HG03432 (cell line): ENCODE results near the gene ZNF429.
"Not testable (repeated sequence)": the region's sequence is repeated elsewhere in the genome, so short reads cannot be mapped to it uniquely, and the experiment has no call there.

Experiments used
- ATAC-seq: cut with Tn5 transposase; IDR thresholded peaks from one replicate; pipeline ENCODE4 v1.9.1; 2021; ENCODE audit warnings: mild to moderate bottlenecking, moderate library complexity; ENCODE audit not compliant: unreplicated experiment

ZNF429 gene

GRCh38 chr19:21512609-21513008 is 7.2 kb downstream of the ZNF429 start:
- not testable (repeated sequence) for ATAC-seq

GRCh38 chr19:21513651-21514050 is 8.2 kb downstream of the ZNF429 start:
- no peak for ATAC-seq

DNA sequence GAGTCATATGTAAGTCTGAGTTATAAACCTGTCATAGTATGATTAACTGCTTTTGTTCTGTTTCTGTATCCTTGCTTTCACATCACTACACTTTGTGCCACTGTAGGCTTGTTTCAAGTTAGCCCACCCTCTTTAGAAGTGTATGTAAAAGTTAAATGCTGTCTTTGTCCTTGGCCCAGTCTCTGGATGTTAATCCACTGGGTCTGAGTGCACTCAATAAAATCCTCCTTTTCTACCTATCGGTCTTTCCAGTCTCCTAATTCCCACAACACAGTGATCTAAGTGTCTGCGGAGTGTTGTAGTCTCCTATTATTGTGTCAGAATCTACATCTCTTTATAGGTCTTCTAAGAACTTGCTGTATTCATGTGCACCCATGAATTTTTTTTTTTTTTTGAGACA is 14.1 kb downstream of the ZNF429 start:
- no peak for ATAC-seq

DNA sequence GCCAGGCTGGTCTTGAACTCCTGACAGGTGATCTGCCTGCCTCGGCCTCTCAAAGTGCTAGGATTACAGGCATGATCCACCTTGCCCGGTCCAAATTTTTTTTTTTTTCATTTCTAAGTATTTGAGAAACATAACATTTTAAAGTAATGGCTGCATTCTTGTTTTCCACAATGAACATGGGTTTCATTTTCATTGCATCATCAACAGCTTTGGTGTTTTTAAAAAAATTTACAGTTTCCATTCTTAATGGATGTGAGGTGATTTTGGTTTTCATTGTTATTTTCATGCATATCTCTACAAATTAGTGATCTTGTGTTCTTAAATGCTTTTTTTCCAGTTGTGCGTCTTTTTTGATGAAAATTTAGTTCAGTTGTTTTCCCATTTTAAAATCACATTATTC is 27.5 kb downstream of the ZNF429 start:
- ATAC-seq = no peak

DNA sequence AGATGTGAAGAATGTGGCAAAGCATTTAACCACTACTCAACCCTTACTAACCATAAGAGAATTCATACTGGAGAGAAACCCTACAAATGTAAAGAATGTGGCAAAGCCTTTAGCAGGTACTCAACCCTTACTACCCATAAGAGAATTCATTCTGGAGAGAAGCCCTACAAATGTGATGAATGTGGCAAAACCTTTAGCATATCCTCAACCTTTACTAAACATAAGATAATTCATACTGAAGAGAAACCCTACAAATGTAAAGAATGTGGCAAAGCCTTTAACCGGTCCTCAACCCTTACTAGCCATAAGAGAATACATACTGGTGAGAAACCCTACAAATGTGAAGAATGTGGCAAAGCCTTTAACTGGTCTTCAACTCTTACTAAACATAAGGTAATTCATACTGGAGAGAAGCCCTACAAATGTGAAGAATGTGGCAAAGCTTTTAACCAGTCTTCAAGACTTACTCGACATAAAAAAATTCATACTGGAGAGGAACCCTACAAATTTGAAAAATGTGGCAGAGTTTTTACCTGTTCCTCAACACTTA is 31.4 kb downstream of the ZNF429 start:
- not testable (repeated sequence) for ATAC-seq

DNA sequence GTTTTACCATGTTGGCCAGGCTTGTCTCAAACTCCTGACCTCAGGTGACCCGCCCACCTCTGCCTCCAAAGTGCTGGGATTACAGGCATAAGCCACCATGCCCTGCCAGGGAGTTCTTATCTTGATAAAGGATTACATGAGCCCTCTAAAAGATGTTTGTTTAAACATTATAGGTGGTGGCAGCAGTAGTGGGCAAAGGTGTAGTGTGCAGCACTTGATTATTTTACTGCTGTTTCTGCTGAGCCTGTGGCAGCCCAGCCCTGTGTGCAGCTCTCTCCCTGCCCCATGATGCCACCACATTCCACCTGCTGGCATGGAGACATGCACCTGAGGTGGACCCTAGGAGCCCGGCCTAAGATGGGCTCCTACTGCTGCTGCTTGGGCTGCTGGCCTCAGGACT is 54.0 kb downstream of the ZNF429 start:
- no peak for ATAC-seq

GRCh38 chr19:21564406-21564805 is 59.0 kb downstream of the ZNF429 start:
- no peak for ATAC-seq

- no peak for ATAC-seq
Measured at GRCh38 chr19:21566073-21566472, 60.7 kb downstream of the ZNF429 start.

DNA sequence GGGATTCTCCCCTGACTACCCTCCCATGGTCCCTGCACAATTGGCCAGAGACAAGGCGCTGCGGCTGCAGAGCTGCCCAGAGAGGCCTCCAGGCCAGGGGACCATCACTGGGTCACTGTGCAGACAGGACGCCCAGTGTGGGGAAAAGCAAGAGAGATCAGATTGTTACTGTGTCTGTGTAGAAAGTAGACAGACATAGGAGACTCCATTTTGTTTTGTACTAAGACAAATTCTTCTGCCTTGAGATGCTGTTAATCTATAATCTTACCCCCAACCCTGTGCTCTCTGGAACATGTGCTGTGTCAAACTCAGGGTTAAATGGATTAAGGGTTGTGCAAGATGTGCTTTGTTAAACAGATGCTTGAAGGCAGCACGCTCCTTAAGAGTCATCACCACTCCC is 62.4 kb downstream of the ZNF429 start:
- not testable (repeated sequence) for ATAC-seq

GRCh38 chr19:21568816-21569493 is 63.6 kb downstream of the ZNF429 start:
- no peak for ATAC-seq

- ATAC-seq = no peak
Measured at GRCh38 chr19:21569494-21569865, 64.1 kb downstream of the ZNF429 start.

DNA sequence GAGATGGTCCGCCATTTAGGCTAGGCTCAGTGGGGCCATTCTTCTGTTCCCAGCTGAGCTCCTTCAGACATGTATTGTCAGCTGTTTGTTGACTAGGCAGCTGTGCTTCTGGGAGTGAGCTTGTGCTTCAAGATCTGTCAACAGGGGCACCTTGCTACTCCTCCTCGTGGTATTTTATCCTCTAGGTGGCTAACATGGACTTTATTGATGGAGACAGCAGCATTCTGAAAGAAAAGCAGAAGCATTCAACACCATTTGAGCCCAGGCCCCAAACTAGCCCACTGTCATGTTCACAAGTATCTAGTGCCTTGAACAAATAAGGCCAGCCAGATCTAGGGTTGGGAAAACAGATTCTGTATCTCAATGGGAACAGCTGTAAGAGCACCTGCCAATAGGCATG is 65.9 kb downstream of the ZNF429 start:
- ATAC-seq = no peak

GRCh38 chr19:21574607-21575006 is 69.2 kb downstream of the ZNF429 start:
- no peak for ATAC-seq

- ATAC-seq = no peak
Measured at GRCh38 chr19:21576481-21576880, 71.1 kb downstream of the ZNF429 start.

- no peak for ATAC-seq
Measured at GRCh38 chr19:21580101-21580500, 74.7 kb downstream of the ZNF429 start.

DNA sequence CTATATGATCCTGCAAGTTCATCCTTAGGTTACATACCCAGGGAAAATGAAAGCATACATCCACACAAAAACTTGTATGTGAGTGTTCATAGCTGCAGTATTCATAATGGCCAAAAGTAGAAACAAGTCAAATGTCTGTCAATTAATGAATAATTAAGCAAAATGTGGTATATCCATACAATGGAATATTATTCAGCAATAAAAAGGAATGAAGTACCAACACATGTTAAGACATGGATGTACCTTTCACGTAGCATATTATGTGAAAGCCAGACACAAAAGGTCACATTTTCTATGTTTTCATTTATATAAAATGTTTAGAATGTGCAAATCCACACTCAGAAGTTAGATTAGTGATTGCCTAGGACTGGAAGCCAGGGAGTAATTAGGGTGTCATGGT is 75.4 kb downstream of the ZNF429 start:
- no peak for ATAC-seq

- ATAC-seq = no peak
Measured at GRCh38 chr19:21581646-21582240, 76.3 kb downstream of the ZNF429 start.

GRCh38 chr19:21584537-21584936 is 79.1 kb downstream of the ZNF429 start:
- no peak for ATAC-seq

GRCh38 chr19:21585281-21585890 is 80.0 kb downstream of the ZNF429 start:
- no peak for ATAC-seq

DNA sequence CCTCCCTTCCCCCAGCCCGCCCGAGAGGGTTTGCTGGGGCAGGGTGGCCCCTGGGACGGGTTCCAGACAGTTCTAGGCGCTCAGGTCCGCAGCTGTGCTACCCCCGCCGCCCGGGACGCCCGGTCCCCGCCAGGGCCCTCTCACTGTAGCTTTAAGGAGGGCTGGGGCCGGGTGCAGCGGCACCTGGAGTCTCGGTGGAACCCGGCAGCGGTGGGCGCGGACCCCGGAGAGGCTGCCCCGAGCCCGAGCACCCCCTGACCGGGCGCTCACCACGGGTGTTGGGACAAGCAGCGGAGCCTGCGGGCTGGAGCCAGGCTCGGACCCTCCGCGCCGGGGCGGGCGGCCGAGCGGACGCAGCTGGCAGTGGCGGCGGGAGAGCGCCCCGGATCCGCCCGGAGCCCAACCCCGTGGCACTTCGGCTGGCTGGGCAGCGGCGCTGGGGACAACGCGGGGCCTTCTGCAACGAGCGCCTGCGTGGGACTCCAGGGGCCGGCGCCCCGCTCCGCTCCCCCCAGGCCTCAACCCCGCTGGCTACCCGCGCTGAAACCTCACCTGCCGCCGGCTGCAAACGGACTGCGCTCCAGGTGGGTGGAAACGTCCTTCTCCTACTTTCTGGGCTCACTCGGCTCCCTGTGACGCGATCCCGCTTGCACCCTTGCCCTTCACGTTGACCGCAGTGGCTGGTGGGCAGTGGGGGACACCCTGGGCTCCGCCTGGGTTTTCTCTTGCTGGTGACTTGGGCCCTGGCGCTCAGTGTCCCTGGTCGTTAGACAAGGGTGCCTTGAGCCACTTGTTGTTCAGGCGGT is 81.1 kb downstream of the ZNF429 start:
- ATAC-seq = no peak

DNA sequence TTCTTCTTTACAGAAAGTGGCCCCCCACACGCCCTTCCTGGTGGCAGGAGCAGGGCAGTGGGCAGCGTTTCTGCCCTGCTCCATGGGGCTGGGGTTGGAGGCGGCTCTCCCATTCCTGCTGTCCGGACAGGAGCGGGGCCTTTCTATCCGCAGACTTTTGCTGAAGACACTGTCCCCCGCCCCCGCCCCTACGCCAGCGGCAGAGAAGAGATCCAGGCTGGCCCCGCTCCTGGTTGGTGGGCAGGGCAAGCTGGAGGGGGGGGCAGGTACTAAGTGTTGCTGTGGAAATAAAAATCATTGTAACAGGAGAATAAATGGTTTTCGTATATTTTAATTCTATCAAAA is 81.7 kb downstream of the ZNF429 start:
- ATAC-seq = no peak
